Tibial nerve (tissue), 3 donors: Measurements from ENCODE around the gene GMDS.

ENCODE experiments used
- EP300 ChIP-seq, 2 donors: sonication (generic); formaldehyde crosslinking; IDR thresholded peaks; one replicate each; pipeline ENCODE4 v1.6.1; 2017; ENCODE audit warnings: antibody characterized with exemption in 2 of 2, mild to moderate bottlenecking in 1 of 2
- POLR2A ChIP-seq, 2 donors: fragments of 450-650 bp; IDR thresholded peaks; one replicate each; pipeline ENCODE4 v1.6.1; 2017; ENCODE audit warnings: antibody characterized with exemption in 2 of 2, mild to moderate bottlenecking in 2 of 2, moderate library complexity in 2 of 2

DNA sequence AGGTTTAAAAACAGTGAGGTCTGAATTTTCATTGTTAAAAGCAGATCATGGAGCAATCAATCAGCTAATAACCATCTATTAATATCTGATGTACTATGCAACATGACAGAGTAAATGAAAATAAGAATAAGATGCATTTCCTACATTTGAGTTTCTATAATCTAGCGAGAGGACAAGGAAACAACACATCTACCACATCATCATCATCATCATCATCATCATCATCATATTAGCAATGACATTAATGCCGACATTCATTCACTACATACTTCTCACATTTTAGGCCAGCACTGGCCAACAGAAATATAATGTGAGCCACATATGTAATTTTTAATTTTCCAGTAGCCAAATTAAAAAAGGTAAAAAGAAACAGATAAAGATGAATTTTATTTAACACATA is 110.0 kb downstream of the GMDS start:
- TF ChIP-seq POLR2A (IDR thresholded peaks at IDR 0.05): no peak
- TF ChIP-seq EP300 (IDR thresholded peaks at IDR 0.05): no peak
